Osteocyte (in vitro differentiated cells): Measurements from ENCODE around the gene MEA1. TPM values are rescaled to one million over a fixed set of nuclear protein-coding genes. Genes with fewer than 3 reads are reported as not detected.

Experiments
- DNase-seq: peaks from one replicate; pipeline ENCODE4 v3.0.0; 2021; ENCODE audit warnings: mixed read lengths; ENCODE audit not compliant: unreplicated experiment; ENCODE audit errors: extremely low spot score
- H3K27ac Mint-ChIP-seq: one replicate; pipeline ENCODE4 v1.8.0; 2021; ENCODE audit warnings: mild to moderate bottlenecking, mixed read lengths; ENCODE audit not compliant: unreplicated experiment
- H3K27me3 Mint-ChIP-seq: one replicate; pipeline ENCODE4 v1.8.0; 2021; ENCODE audit warnings: mixed read lengths; ENCODE audit not compliant: unreplicated experiment
- H3K36me3 Mint-ChIP-seq: one replicate; pipeline ENCODE4 v1.8.0; 2021; ENCODE audit warnings: mixed read lengths; ENCODE audit not compliant: unreplicated experiment
- H3K4me1 Mint-ChIP-seq: one replicate; pipeline ENCODE4 v1.8.0; 2021; ENCODE audit warnings: mixed read lengths; ENCODE audit not compliant: unreplicated experiment
- H3K4me3 Mint-ChIP-seq: one replicate; pipeline ENCODE4 v1.8.0; 2021; ENCODE audit warnings: mild to moderate bottlenecking, moderate library complexity, mixed read lengths; ENCODE audit not compliant: unreplicated experiment
- H3K9me3 Mint-ChIP-seq: one replicate; pipeline ENCODE4 v1.8.0; 2021; ENCODE audit warnings: mixed read lengths; ENCODE audit not compliant: unreplicated experiment
- CTCF ChIP-seq: fragments of 200-600 bp; sonication (generic); IDR thresholded peaks from 2 replicates; pipeline ENCODE4 v1.5.0; 2021; ENCODE audit warnings: antibody characterized with exemption, mild to moderate bottlenecking, moderate library complexity
- total RNA-seq: library from RNA; stranded (reverse); gene quantifications from 2 replicates; pipeline ENCODE4 v1.2.1, GENCODE V29; 2021

MEA1 gene
- total RNA-seq, 1 donor from 2014 or later: 67.8 TPM

DNA sequence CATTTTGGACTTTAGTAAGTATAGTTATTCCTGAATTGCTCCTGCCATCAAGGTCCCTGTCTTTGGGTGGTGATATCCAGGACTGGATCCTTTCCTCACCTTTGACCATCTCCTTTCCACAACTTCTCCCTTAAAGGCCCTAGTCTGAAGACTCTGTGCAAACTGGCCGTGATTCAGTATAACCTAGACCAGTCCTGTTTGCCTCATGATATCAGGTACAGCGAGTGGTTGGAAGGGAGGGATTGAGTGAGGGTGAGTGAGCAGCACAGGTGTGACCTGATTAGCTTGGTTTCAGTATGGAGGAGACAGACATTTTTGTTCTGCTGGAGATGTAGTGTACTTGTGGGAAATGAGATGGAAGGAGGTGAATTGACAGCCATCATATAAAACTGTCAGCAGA is 5.4 kb upstream of the MEA1 start:
- Mint-ChIP-seq H3K27ac (no peak overlapping the region), H3K36me3 (peaks cover 29% of the 10 kb centered on the region)
- no peak for TF ChIP-seq CTCF

DNA sequence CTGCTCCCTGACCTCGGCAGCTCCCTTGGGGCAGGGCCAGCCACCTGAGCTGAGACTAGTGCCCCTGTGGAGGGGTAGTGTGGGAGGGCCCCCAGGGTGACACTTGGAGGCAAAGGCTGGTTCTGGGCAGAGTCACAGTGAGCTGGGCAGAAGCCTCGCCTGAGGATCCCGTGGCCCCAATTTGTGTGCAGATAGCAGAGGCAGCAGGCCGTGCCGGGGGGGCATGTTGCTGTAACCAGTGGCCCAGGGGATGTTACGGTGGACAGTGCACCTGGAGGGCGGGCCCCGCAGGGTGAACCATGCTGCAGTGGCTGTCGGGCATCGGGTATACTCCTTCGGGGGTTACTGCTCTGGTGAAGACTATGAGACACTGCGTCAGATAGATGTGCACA is 3.2 kb upstream of the MEA1 start:
- no peak for DNase-seq
- TF ChIP-seq CTCF: no peak
- no peak overlapping the region for H3K27ac Mint-ChIP-seq
- H3K9me3 Mint-ChIP-seq: no peaks in the 10 kb centered on the region
- H3K27me3 Mint-ChIP-seq: no peaks in the 10 kb centered on the region
- peaks cover 27% of the 10 kb centered on the region for H3K36me3 Mint-ChIP-seq
- no peak overlapping the region for H3K4me3 Mint-ChIP-seq
- peaks cover 50% of the 10 kb centered on the region for H3K4me1 Mint-ChIP-seq

More for the DNA sequence above, 5.4 kb upstream of the MEA1 start:
- no peaks in the 10 kb centered on the region for H3K27me3 Mint-ChIP-seq
- no peak for DNase-seq
- H3K9me3 Mint-ChIP-seq: no peaks in the 10 kb centered on the region
- peaks cover 41% of the 10 kb centered on the region for H3K4me1 Mint-ChIP-seq
- H3K4me3 Mint-ChIP-seq: no peak overlapping the region

- DNase-seq: no peak
- Mint-ChIP-seq H3K27me3 (no peaks in the 10 kb centered on the region), H3K36me3 (peaks cover 31% of the 10 kb centered on the region), H3K4me1 (peaks cover 53% of the 10 kb centered on the region), H3K4me3 (peak overlapping the region; percentile 48), H3K27ac (no peak overlapping the region), H3K9me3 (no peaks in the 10 kb centered on the region)
- TF ChIP-seq CTCF: no peak
Observed at GRCh38 chr6:43016176-43016942, 2.6 kb upstream of the MEA1 start.

- H3K36me3 Mint-ChIP-seq: peaks cover 31% of the 10 kb centered on the region
- TF ChIP-seq CTCF: no peak
- H3K27me3 Mint-ChIP-seq: no peaks in the 10 kb centered on the region
- peak overlapping the region; percentile 92 for H3K27ac Mint-ChIP-seq
- no peaks in the 10 kb centered on the region for H3K9me3 Mint-ChIP-seq
- peak overlapping the region; percentile 98 for H3K4me3 Mint-ChIP-seq
- DNase-seq: no peak
- H3K4me1 Mint-ChIP-seq: peaks cover 44% of the 10 kb centered on the region
Observed at GRCh38 chr6:43014434-43014909, 726 bp upstream of the MEA1 start.

DNA sequence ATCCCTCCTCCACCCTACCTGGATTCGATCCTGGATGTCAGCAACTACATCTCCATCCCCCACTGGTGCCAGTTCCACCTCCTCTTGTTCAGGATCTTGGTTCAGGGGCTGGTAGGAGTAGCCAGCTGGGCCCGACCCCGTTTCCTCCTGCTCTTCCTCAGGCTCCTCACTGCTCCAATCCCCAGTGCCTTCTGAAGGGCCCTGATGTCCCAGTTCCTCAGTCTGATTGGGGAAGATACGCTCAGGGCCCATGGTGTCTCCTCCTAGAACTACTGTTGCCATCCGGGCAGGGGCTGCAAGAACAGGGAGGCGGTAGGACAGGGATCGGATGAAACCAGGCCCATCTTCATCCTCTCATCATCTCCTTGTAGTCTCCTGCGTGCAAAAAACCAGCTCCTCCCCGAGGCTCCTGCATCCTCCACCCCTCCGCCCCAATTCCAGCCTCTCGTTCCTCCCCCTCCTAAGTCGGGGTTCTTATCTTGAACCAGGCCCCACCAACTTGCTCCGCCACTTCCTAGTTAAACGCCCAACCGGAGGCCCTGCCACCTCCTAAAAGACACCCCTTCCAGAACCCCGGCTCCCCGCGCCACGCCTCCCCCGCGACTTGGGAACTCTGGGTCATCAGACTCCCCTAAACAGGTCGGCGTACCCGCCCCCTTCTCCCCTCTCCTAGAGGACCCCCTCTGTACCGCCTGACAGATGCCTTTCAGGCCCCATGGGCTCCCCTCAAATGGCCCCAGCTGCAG is 476 bp downstream of the MEA1 start:
- H3K4me3 Mint-ChIP-seq: peak overlapping the region; percentile 98
- no peak for TF ChIP-seq CTCF
- H3K36me3 Mint-ChIP-seq: peaks cover 24% of the 10 kb centered on the region
- H3K9me3 Mint-ChIP-seq: no peaks in the 10 kb centered on the region
- H3K27ac Mint-ChIP-seq: peak overlapping the region; percentile 92
- H3K4me1 Mint-ChIP-seq: peaks cover 44% of the 10 kb centered on the region
- DNase-seq: no peak
- H3K27me3 Mint-ChIP-seq: no peaks in the 10 kb centered on the region
